Loucy (cell line): ENCODE results near the gene MON1A.

Experiments
- H2AFZ ChIP-seq: fragments of 200-600 bp; sonication (generic); 2 replicates; pipeline ENCODE4 v1.6.0; 2016; ENCODE audit warnings: antibody characterized with exemption, mild to moderate bottlenecking, low read length, moderate library complexity
- H3F3A ChIP-seq: fragments of 200-600 bp; 2 replicates; pipeline ENCODE4 v1.6.0; 2016; ENCODE audit warnings: antibody characterized with exemption, low read depth, mild to moderate bottlenecking
- H3K27me3 ChIP-seq: fragments of 200-600 bp; sonication (generic); 2 replicates; pipeline ENCODE4 v1.6.1; 2014; ENCODE audit warnings: low read length, mild to moderate bottlenecking; ENCODE audit not compliant: insufficient read depth, poor library complexity, severe bottlenecking
- H3K36me3 ChIP-seq: fragments of 200-600 bp; sonication (generic); 2 replicates; pipeline ENCODE4 v1.6.1; 2016; ENCODE audit warnings: low read length; ENCODE audit not compliant: insufficient read depth
- H3K4me1 ChIP-seq: fragments of 200-600 bp; sonication (generic); 2 replicates; pipeline ENCODE4 v1.5.1; 2014; ENCODE audit warnings: low read length, mild to moderate bottlenecking; ENCODE audit not compliant: insufficient read depth, poor library complexity, severe bottlenecking
- H3K4me2 ChIP-seq: fragments of 200-600 bp; sonication (generic); 2 replicates; pipeline ENCODE4 v1.6.0; 2014; ENCODE audit warnings: antibody characterized with exemption, low read length, low read depth, mild to moderate bottlenecking; ENCODE audit not compliant: poor library complexity, severe bottlenecking
- H3K4me3 ChIP-seq: fragments of 200-600 bp; sonication (generic); 2 replicates; pipeline ENCODE4 v1.5.1; 2014; ENCODE audit warnings: low read length, mild to moderate bottlenecking, mixed read lengths; ENCODE audit not compliant: poor library complexity, severe bottlenecking
- H3K79me2 ChIP-seq: fragments of 200-600 bp; sonication (generic); 2 replicates; pipeline ENCODE4 v1.6.1; 2014; ENCODE audit warnings: low read length; ENCODE audit not compliant: insufficient read depth
- H3K9ac ChIP-seq: fragments of 200-600 bp; sonication (generic); 2 replicates; pipeline ENCODE4 v1.6.0; 2014; ENCODE audit warnings: mild to moderate bottlenecking, low read depth, low read length, moderate library complexity; ENCODE audit not compliant: poor library complexity, severe bottlenecking
- H3K9me2 ChIP-seq: fragments of 200-600 bp; sonication (generic); replicated peaks from 2 replicates; pipeline ENCODE4 v1.6.1; 2016; ENCODE audit warnings: low read depth, low read length, mixed read lengths
- H3K9me3 ChIP-seq: fragments of 200-600 bp; sonication (generic); 2 replicates; pipeline ENCODE4 v1.6.1; 2014; ENCODE audit warnings: mild to moderate bottlenecking, antibody characterized with exemption, low read length, low read depth; ENCODE audit not compliant: insufficient read depth
- H4K20me1 ChIP-seq: fragments of 200-600 bp; sonication (generic); 2 replicates; pipeline ENCODE4 v1.6.0; 2014; ENCODE audit warnings: antibody characterized with exemption, low read length, mild to moderate bottlenecking; ENCODE audit not compliant: insufficient read depth, poor library complexity, severe bottlenecking
- CTCF ChIP-seq: fragments of 200-600 bp; sonication (generic); conservative IDR thresholded peaks from 2 replicates; pipeline ENCODE4 v1.5.1; 2014; ENCODE audit warnings: mild to moderate bottlenecking, antibody characterized with exemption, low read length
- EZH2phosphoT487 ChIP-seq: fragments of 200-600 bp; IDR thresholded peaks from 2 replicates; pipeline ENCODE4 v1.6.1; 2018; ENCODE audit warnings: antibody characterized with exemption, mild to moderate bottlenecking, moderate library complexity, borderline replicate concordance

The MON1A gene

GRCh38 chr3:49896345-49896744 lies 33.3 kb downstream of the MON1A start:
- no peaks in the 10 kb centered on the region for H3K27me3 ChIP-seq
- H3K4me2 ChIP-seq, result no peak overlapping the region
- no peaks in the 10 kb centered on the region for H3K9me2 ChIP-seq
- H3K4me1 ChIP-seq, result no peaks in the 10 kb centered on the region
- H3K9ac ChIP-seq, result no peak overlapping the region
- H3K36me3 ChIP-seq, result no peaks in the 10 kb centered on the region
- no peaks in the 10 kb centered on the region for H3K79me2 ChIP-seq
- H4K20me1 ChIP-seq, result no peaks in the 10 kb centered on the region
- no peaks in the 10 kb centered on the region for H3F3A ChIP-seq
- H3K4me3 ChIP-seq, result no peak overlapping the region
- TF ChIP-seq EZH2phosphoT487 (no peak), CTCF (no peak)
- no peaks in the 10 kb centered on the region for H3K9me3 ChIP-seq
- no peak overlapping the region for H2AFZ ChIP-seq

GRCh38 chr3:49895791-49896190 lies 33.8 kb downstream of the MON1A start:
- H4K20me1 ChIP-seq, result no peaks in the 10 kb centered on the region
- no peak overlapping the region for H3K9ac ChIP-seq
- H3K9me3 ChIP-seq, result no peaks in the 10 kb centered on the region
- H3K36me3 ChIP-seq, result no peaks in the 10 kb centered on the region
- H3K4me3 ChIP-seq, result no peak overlapping the region
- no peak overlapping the region for H3K4me2 ChIP-seq
- H2AFZ ChIP-seq, result no peak overlapping the region
- no peaks in the 10 kb centered on the region for H3K79me2 ChIP-seq
- no peaks in the 10 kb centered on the region for H3F3A ChIP-seq
- H3K9me2 ChIP-seq, result no peaks in the 10 kb centered on the region
- H3K4me1 ChIP-seq, result no peaks in the 10 kb centered on the region
- H3K27me3 ChIP-seq, result no peaks in the 10 kb centered on the region
- TF ChIP-seq CTCF (no peak), EZH2phosphoT487 (no peak)

GRCh38 chr3:49889296-49889695 lies 40.3 kb downstream of the MON1A start:
- Histone ChIP-seq H3K36me3 (no peaks in the 10 kb centered on the region), H3K27me3 (no peaks in the 10 kb centered on the region), H2AFZ (no peak overlapping the region), H3K9me2 (no peaks in the 10 kb centered on the region), H3K9ac (no peak overlapping the region), H3K4me1 (no peaks in the 10 kb centered on the region), H3K79me2 (no peaks in the 10 kb centered on the region), H3K4me3 (no peak overlapping the region), H3K4me2 (no peak overlapping the region), H3F3A (no peaks in the 10 kb centered on the region), H4K20me1 (no peaks in the 10 kb centered on the region), H3K9me3 (no peaks in the 10 kb centered on the region)
- TF ChIP-seq EZH2phosphoT487, result no peak
- no peak for TF ChIP-seq CTCF
